ENCODE measurements around the gene MEF2D.

MEF2D gene

DNA sequence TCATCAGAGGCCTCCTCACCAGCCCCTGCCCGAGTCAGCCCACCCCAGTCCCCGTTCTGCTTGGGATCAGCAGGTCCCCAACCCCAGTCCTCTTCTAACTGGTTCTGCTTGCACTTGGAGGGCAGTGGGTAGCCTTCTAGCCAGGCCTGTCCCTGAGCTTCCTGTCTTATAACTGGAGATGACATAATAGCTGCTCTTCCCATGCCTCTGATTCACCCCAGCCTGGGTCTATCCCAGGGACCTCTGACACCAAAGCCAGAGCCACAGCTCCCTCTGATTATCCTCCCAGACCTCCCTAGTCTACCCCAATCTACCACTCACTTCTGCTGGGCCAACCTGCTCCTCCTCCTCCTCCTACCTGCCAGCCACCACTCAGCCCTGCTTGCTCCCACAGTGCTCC is 40.4 kb upstream of the MEF2D start:
- peaks cover 20 to 91% of the 10 kb centered on the region in 2 experiments for H3K36me3 ChIP-seq (ENCODE audit: control insufficient read depth in 2 of 2, insufficient read depth in 1 of 2, low read length in 2 of 2)
- ChIA-PET CTCF (no interaction called here), POLR2A (no interaction called here)
- no peaks in the 10 kb centered on the region for H3K9me3 ChIP-seq (ENCODE audit: control insufficient read depth, insufficient read depth, low read depth, low read length)
- H3K4me3 ChIP-seq (ENCODE audit: low read depth, low read length) = no peak overlapping the region
- H3K27ac ChIP-seq (ENCODE audit: extremely low read depth, low read depth, low read length) = no peak overlapping the region
- H3K4me1 ChIP-seq (ENCODE audit: control insufficient read depth, insufficient read depth, low read length) = no peaks in the 10 kb centered on the region
- no peak for TF ChIP-seq ZNF132 (tag by site-specific recombination; IDR thresholded peaks at IDR 0.05; ENCODE audit: borderline replicate concordance)
- TF ChIP-seq ZEB2 (tag by site-specific recombination; IDR thresholded peaks at IDR 0.05) = no peak

GRCh38 chr1:156539818-156540355 is 39.3 kb upstream of the MEF2D start:
- Histone ChIP-seq H3K9me3 (ENCODE audit: control insufficient read depth, insufficient read depth, low read depth, low read length) (no peaks in the 10 kb centered on the region), H3K27ac (ENCODE audit: extremely low read depth, low read depth, low read length) (no peak overlapping the region), H3K4me3 (ENCODE audit: low read depth, low read length) (no peak overlapping the region), H3K4me1 (ENCODE audit: control insufficient read depth, insufficient read depth, low read length) (no peaks in the 10 kb centered on the region), H3K36me3 (ENCODE audit: control insufficient read depth in 2 of 2, insufficient read depth in 1 of 2, low read length in 2 of 2) (peaks cover 25 to 92% of the 10 kb centered on the region in 2 experiments)
- POLR2A ChIA-PET = no interaction called here
- CTCF ChIA-PET = no interaction called here
- TF ChIP-seq ZNF248 (tag by site-specific recombination; IDR thresholded peaks at IDR 0.05) = no peak
- no peak for TF ChIP-seq ZNF350 (tag by site-specific recombination; IDR thresholded peaks at IDR 0.05)
- TF ChIP-seq ZNF837 (tag by site-specific recombination; IDR thresholded peaks at IDR 0.05) = no peak
- no peak for TF ChIP-seq ZFHX2 (tag by site-specific recombination; conservative IDR thresholded peaks at IDR 0.05)
- TF ChIP-seq ZSCAN16 (tag by site-specific recombination; IDR thresholded peaks at IDR 0.05) = no peak
- TF ChIP-seq WT1 (tag by site-specific recombination; IDR thresholded peaks at IDR 0.05) = no peak
- no peak for TF ChIP-seq ZNF302 (tag by site-specific recombination; IDR thresholded peaks at IDR 0.05; ENCODE audit: low read depth)
- TF ChIP-seq, protein P1, sequence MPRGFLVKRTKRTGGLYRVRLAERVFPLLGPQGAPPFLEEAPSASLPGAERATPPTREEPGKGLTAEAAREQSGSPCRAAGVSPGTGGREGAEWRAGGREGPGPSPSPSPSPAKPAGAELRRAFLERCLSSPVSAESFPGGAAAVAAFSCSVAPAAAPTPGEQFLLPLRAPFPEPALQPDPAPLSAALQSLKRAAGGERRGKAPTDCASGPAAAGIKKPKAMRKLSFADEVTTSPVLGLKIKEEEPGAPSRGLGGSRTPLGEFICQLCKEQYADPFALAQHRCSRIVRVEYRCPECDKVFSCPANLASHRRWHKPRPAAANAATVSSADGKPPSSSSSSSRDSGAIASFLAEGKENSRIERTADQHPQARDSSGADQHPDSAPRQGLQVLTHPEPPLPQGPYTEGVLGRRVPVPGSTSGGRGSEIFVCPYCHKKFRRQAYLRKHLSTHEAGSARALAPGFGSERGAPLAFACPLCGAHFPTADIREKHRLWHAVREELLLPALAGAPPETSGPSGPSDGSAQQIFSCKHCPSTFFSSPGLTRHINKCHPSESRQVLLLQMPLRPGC (tag by site-specific recombination; IDR thresholded peaks at IDR 0.05) = no peak
- TF ChIP-seq KLF16 (tag by site-specific recombination; IDR thresholded peaks at IDR 0.05) = no peak
- TF ChIP-seq ZBTB8A (tag by site-specific recombination; IDR thresholded peaks at IDR 0.05) = no peak
- no peak for TF ChIP-seq PRDM10 (tag by site-specific recombination; IDR thresholded peaks at IDR 0.05)
- TF ChIP-seq, protein P2, sequence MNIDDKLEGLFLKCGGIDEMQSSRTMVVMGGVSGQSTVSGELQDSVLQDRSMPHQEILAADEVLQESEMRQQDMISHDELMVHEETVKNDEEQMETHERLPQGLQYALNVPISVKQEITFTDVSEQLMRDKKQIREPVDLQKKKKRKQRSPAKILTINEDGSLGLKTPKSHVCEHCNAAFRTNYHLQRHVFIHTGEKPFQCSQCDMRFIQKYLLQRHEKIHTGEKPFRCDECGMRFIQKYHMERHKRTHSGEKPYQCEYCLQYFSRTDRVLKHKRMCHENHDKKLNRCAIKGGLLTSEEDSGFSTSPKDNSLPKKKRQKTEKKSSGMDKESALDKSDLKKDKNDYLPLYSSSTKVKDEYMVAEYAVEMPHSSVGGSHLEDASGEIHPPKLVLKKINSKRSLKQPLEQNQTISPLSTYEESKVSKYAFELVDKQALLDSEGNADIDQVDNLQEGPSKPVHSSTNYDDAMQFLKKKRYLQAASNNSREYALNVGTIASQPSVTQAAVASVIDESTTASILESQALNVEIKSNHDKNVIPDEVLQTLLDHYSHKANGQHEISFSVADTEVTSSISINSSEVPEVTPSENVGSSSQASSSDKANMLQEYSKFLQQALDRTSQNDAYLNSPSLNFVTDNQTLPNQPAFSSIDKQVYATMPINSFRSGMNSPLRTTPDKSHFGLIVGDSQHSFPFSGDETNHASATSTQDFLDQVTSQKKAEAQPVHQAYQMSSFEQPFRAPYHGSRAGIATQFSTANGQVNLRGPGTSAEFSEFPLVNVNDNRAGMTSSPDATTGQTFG (tag by site-specific recombination; IDR thresholded peaks at IDR 0.05; ENCODE audit: borderline replicate concordance) = no peak
